Mucosa of descending colon (tissue), 3 donors: ENCODE data around the gene LRCH3. TPM values are rescaled to one million over a fixed set of nuclear protein-coding genes. Genes with fewer than 3 reads are reported as not detected.

Experiments used
- ATAC-seq: fragments of 200-7000 bp; cut with Tn5 transposase; one replicate; pipeline ENCODE4 v1.9.1; 2020; ENCODE audit warnings: mild to moderate bottlenecking, moderate library complexity
- DNase-seq, 3 donors: peaks; one replicate each; pipeline ENCODE4 v3.0.0-alpha.2; 2020
- H3K36me3 ChIP-seq: fragments of 200-600 bp; one replicate; pipeline ENCODE4 v1.8.0; 2021; ENCODE audit warnings: low read depth, mild to moderate bottlenecking
- H3K4me1 ChIP-seq: fragments of 200-600 bp; one replicate; pipeline ENCODE4 v1.8.0; 2021; ENCODE audit warnings: low read depth, mild to moderate bottlenecking
- H3K4me3 ChIP-seq: fragments of 200-600 bp; one replicate; pipeline ENCODE4 v1.8.0; 2021; ENCODE audit warnings: mild to moderate bottlenecking
- H3K9me3 ChIP-seq: fragments of 200-600 bp; one replicate; pipeline ENCODE4 v1.8.0; 2021; ENCODE audit warnings: mild to moderate bottlenecking
- CTCF ChIP-seq: fragments of 200-600 bp; IDR thresholded peaks from one replicate; pipeline ENCODE4 v1.8.0; 2022; ENCODE audit warnings: antibody characterized with exemption, mild to moderate bottlenecking
- intact Hi-C, 2 donors: fragments of 100-400 bp; cut with DNase I in 1 of 2; cut with micrococcal nuclease in 1 of 2; formaldehyde crosslinking; loops; one replicate each; pipeline versions ENCODE4 v1.11.0 to v1.11.1; 2022; cut with DNase I, micrococcal nuclease
- total RNA-seq, 3 donors: library from RNA; stranded (reverse); fragmentation: NEBNext Ultra II Directional in 2 of 3; extraction: Animal tissue kit (Norgen Biotek cat#: 25700) in 2 of 3; gene quantifications; one replicate each; pipeline versions ENCODE4 v1.2.1 to v1.2.4, GENCODE V29; 2021 to 2023
- donor health status: DM: no; HTN: no; CAD: no; lungs with moderate emphysema.
- donor health status: DM: no; HTN: no; CAD: no.
- donor health status: DM: no; HTN: yes; CAD: no.

Gene LRCH3
- total RNA-seq, 3 donors from 2014 or later = 33.3 to 57.6 (median 46.0) TPM

- Histone ChIP-seq H3K4me3 (no peak overlapping the region), H3K4me1 (peaks cover 3% of the 10 kb centered on the region), H3K36me3 (no peaks in the 10 kb centered on the region), H3K9me3 (no peaks in the 10 kb centered on the region)
- intact Hi-C loops = no loop called here
- TF ChIP-seq CTCF = no peak
- ATAC-seq (no peak), DNase-seq (no peak)
These were observed 19.8 kb downstream of the LRCH3 start for GRCh38 chr3:197810901-197811300.

GRCh38 chr3:197811343-197811742, 20.3 kb downstream of the LRCH3 start:
- Histone ChIP-seq H3K4me3 (no peak overlapping the region), H3K36me3 (no peaks in the 10 kb centered on the region), H3K4me1 (peaks cover 3% of the 10 kb centered on the region), H3K9me3 (no peaks in the 10 kb centered on the region)
- no peak for TF ChIP-seq CTCF
- ATAC-seq (no peak), DNase-seq (no peak)
- intact Hi-C loops = no loop called here

- Histone ChIP-seq H3K36me3 (no peaks in the 10 kb centered on the region), H3K4me3 (no peak overlapping the region), H3K9me3 (no peaks in the 10 kb centered on the region), H3K4me1 (peaks cover under 1% of the 10 kb centered on the region)
- DNase-seq = no peak
- ATAC-seq = no peak
- no peak for TF ChIP-seq CTCF
- intact Hi-C loops = no loop called here
These were observed 23.3 kb downstream of the LRCH3 start for GRCh38 chr3:197814372-197814771.

- intact Hi-C loops = no loop called here
These were observed 29.7 kb downstream of the LRCH3 start for GRCh38 chr3:197820550-197821335.

GRCh38 chr3:197829397-197830045, 38.5 kb downstream of the LRCH3 start:
- Histone ChIP-seq H3K4me3 (no peak overlapping the region), H3K9me3 (no peaks in the 10 kb centered on the region), H3K4me1 (no peaks in the 10 kb centered on the region), H3K36me3 (no peaks in the 10 kb centered on the region)
- no peak for TF ChIP-seq CTCF
- ATAC-seq = peak; percentile 68
- intact Hi-C loops = no loop called here
- no peak for DNase-seq

More at GRCh38 chr3:197820550-197821335, 29.7 kb downstream of the LRCH3 start:
- no peak for DNase-seq
- Histone ChIP-seq H3K4me3 (no peak overlapping the region), H3K36me3 (no peaks in the 10 kb centered on the region), H3K9me3 (no peaks in the 10 kb centered on the region), H3K4me1 (peaks cover 4% of the 10 kb centered on the region)
- TF ChIP-seq CTCF = no peak
- ATAC-seq = peak; percentile 52
